Measurements from ENCODE around the gene CXCL9.
A peak's percentile ranks its signal among the peaks of the same experiment; 100 is the strongest.
"Not testable (repeated sequence)": the region's sequence is repeated elsewhere in the genome, so short reads cannot be mapped to it uniquely, and the experiment has no call there.

CXCL9 gene

DNA sequence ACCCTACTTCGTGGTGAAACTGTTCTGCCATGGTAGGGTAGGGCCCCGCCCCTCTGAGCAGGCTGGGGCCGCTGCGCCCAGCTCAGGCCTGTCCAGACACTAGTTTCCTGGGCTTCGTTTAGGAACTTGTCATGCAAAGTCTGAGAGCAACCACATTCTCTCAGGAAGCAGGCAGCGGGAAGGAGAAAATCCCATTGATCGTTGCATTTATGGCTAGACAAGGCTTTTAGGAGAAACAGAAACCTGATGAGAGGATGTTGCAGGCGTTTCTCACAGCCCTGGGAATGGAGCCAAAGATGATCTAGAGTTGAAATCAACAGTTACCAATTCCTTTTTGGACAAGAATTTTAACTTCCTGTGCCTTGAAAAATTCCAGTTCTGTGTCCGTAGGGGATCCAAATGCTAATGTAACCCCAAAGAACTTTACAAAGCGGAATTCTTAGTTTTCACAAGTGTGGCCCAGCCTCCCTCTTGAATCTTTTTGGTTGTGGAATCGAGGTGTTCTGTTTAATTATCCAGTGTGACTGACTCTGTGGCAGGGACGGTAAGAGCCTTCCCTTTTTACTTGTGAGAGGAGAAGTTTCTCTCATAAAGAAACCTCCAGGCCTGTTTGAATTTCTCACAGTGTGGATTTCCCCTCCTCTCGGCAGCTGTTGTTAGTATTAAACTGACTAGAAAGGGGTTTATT lies 4.5 kb upstream of the CXCL9 start:
- no peak for DNase-seq (ENCODE audit: low spot score)

DNA sequence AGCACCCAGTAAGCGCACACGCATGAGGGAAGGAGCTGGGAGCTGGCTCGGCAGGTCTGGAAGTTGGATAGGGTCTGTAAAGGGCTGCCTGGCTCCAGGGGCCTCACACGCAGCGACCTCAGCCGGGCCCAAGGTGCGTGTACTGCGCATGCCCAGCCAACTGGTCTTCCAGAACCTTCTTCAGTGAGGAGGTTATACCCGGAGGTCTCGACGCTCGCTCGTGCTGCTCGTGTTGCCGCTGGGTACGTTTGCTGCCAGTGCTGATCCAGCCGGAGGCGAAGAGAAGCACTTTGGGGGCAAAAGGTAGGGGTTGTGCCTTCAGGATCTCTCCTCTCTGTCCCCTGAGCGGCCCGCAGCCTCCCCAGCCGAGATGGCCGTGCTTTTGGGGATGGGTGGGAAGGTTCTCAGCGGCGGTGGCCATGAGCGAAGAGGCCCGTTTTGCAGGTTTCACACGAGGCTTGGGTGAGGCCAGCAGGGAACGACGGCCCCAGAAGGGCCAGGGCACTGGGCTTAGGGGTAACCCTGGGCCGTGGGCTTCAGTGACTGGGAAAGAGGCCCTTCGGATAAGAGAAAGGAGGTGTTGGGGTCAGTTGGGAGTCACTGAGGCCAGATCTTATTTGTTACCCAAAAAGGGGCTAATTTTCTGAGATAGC lies 3.8 kb upstream of the CXCL9 start:
- no peak for DNase-seq (ENCODE audit: low spot score)

DNA sequence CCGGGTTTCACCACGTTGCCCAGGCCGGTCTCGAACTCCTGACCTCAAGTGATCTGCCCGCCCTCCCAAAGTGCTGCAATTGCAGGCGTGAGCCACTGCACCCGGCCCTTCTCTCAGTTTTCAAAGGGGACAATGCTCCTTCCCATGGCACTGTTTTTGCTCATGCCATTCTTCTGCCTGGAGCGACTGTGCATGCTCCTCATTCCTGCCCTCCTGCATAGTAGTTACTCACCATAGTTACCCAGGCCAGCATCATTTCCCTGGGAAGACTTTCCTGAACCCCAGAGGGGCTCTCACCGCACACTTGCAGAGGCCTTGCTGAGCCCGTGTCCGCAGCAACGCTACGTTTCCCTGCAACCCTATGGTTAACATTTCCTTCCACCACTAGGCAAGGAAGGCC lies 3.3 kb upstream of the CXCL9 start:
- no peak for DNase-seq (ENCODE audit: low spot score)

DNA sequence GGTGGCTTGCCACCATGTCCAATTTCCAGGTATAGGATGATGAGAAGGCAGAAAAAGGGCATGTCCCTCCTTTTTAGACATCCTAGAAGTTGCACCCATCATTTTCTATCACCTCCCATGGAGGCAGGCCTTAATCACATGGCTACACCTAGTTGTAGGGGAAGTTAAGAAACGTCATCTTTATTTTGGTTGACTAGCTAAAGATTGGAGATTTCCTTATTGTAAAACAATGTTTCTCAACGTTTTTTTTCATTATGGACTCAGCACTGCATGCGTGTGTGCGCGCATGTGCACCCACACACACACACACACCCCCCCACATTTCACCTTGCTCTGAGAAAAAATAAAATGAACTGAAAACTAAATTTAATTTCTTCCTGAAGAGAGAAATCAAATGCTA lies 2.0 kb upstream of the CXCL9 start:
- no peak for DNase-seq (ENCODE audit: low spot score)

DNA sequence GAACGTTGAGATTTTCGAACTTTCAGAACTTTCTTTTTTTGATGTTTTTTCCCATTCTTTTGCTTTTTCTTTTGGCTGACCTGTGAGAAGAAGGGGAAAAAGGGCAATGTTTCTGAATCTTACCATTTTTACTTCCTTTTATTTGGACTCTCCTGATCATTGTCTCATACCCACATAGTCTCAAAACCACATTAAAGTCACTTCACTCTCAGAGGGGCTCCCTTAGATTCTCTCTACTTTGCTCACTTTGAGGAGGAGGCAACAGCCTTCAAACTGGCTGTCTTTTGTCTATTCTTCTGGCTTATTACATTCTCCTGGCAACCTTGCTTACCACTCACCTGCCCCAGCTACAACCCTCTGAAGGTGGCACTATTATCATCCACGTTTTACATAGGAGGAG lies 3.7 kb downstream of the CXCL9 start:
- DNase-seq (ENCODE audit: low spot score): no peak

DNA sequence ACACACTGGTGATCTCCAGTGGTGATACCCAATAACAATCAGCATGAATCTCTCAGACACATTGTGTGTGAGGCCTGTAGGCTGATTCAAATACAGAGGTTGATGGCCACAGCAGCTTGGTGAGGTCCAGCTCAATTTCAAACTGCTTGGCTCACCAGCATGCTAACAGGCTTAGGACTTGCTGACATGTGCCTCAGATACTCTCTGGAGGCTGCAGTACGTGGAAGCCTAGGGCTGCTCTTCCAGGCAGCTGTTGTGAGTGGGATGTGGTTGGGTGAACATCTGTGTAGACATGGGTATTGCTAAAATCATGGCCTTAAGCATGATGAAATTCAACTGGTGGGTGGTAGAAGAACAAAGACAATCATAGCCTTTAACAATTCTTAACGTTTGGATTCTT lies 4.3 kb downstream of the CXCL9 start:
- DNase-seq (ENCODE audit: low spot score): no peak

DNA sequence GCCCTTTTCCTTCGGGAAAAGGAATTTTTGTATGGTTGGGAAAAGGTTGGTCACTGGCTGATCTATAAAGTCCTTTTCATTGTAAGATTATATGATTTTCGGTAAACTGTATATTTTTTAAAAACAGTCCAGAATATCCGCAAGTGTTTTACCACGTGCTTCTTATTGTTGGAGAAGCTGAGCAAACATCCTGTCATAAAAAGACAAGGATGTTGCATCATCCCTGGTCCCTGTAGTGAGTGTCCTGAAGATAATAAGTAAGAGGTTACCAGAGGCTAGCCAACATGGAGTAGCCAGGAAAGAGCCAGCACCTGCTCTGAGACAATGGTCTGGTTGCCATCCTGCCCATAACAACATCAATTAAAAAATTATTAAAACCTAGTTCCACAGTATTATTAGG lies 5.1 kb downstream of the CXCL9 start:
- DNase-seq (ENCODE audit: low spot score): no peak

DNA sequence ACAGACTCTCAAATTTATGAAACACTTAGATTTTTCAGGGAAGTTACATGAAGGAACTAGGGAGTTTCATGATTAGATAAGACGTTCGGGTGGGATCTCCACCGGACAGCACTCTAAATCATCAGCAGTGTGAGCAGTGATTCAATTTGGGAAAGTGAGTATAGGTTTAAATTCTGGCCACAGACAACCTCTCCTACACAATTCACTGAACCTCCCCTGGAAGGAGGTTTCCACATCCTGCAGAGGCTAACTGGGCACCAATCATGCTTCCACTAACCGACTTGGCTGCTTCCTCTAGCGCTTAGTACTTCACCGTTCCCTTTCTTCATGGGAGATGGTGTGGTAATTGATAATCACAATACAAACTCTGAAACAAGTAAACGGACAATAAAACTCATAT lies 5.6 kb downstream of the CXCL9 start:
- DNase-seq (ENCODE audit: low spot score): no peak

DNA sequence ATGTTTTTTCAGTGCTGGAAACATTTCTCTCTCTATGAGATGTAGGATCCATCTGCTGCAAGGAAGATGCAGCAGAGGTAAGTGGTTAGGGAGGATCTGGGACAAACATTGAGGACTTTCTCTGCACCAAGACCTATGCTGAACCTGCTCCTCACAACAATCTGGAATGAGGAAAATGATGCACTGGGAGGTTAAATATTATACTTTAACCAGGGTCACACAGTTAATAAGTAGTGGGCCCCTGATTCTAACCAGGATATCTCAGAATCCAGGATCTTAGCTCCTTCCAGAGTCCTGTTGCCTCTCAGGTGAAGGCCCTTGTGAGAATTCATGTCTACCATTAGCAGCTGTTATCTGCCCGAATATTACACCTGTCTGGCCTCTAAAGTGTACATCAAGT lies 7.0 kb downstream of the CXCL9 start:
- no peak for DNase-seq (ENCODE audit: low spot score)

DNA sequence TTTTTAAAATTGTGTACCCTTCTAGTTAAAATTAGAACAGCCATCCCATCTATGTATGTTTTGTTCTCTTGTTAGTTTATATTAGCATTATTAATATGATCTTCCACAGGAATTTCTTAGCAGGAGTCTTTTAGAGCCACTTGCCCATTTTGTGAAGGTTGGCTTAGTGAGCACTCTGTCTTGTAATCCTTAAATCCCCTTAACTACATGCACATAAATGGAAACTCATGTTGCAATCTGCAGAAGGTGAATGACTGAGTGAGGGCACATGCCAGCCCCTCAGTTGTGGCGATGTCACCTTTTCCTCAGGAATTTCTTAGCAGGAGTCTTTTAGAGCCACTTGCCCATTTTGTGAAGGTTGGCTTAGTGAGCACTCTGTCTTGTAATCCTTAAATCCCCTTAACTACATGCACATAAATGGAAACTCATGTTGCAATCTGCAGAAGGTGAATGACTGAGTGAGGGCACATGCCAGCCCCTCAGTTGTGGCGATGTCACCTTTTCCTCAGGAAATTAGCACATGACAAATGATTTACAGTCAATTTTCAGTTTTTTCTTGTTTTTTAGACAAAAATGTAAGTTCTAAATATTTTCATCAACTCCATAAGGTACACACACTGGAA lies 8.7 kb downstream of the CXCL9 start:
- DNase-seq (ENCODE audit: low spot score): not testable (repeated sequence)

DNA sequence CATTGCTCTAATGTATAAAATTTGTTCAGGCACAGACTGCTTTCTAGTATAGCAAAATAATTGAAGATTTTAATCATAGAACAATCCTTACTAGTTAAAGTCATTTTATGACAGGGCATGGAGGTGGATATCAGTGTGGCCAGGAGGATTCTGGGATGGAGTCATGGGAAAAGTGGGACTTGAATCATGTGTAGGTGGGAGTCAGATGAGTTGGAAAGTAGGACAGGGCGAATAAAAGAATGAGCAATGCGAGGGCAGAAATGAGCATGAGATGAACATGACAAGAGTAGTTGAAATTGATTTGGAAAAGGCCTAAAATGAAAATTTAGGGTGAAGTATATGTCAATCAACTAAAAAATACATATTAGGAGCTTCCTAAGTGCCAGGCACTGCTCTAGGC lies 9.4 kb downstream of the CXCL9 start:
- no peak for DNase-seq (ENCODE audit: low spot score)

DNA sequence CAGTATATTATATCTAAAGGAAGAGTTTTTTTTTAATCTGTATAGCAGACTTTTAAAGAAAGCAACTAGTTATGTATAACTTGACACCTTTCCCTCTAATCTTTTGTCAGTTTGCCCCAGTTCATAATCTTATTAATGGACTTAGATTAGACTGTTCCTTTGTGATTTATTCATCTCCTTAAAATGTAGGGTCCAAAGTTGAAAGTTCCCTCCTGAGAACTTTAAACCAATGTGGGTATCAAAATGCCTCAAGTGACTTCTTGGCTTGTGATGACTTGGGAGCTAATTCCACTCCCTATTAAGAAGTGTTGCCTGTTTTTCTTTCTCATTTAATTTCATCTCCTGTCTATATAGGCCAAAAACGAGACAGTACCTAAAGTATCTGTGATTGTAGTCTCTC lies 10.2 kb downstream of the CXCL9 start:
- no peak for DNase-seq (ENCODE audit: low spot score)

DNA sequence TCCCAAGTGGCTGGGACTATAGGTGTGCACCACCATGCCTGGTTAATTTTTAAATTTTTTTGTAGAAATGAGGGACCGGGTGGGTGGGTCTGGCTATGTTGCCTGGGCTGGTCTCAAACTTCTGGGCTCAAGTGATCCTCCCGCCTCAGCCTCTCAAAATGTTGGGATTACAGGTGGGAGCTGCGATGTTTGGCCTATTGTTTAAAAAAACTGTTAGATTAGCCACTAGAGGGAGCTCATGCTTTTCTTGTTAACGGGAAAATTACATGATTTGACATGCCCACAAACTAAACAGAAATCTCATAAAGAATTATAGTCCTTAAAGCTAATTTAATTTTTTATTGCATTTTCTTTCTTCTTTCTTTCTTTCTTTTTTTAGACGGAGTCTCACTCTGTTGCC lies 11.6 kb downstream of the CXCL9 start:
- peak; percentile 66 for DNase-seq (ENCODE audit: low spot score)

DNA sequence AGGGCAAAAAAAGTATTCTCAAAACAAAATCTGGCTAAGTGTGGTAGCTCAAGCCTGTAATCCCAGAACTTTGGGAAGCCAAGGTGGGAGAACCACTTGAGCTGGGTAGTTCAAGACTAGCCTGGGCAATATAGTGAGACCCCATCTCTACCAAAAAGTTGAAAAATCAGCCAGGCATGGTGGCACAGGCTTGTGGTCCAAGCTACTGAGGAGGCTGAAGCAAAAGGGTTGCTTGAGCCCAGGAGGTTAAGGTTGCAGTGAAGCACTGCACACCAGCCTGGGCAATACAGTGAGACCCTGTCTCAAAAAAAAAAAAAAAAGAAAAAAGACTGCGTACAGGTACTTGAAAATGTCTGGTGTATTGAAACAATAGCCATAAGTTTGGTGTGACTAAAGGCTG lies 14.8 kb downstream of the CXCL9 start:
- DNase-seq (ENCODE audit: low spot score): no peak

DNA sequence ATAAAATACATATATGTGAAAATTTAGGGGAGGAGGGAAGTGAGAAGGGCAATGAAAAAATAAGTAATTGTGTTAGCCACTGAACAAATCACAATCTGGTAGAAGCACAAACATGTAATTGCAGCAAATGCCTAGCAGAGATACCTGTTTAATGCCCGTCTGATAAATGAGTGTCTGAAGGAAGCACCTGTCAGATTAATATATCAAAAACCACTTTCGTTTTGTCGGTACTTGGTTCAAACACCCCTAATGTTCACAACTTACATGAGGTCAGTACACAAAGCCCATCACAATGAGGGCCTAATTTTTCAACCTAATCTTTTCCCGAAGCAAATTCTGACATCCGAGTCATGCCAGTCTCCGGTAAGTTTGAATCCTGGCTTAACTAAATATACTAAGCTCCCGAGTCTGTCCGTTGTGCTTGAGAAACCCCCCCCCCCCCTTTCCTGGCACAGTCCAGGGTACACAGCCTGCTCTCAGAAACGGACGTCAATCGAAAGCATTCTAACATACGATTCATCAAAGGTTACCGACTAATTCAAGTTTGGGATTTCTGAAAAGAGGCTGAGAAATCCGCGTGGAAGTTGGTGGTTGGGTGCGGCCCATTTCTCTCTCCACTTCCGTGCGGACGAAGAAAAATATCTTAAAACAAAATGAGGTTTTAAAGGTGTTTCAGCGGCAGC lies 17.3 kb downstream of the CXCL9 start:
- no peak for DNase-seq (ENCODE audit: low spot score)

DNA sequence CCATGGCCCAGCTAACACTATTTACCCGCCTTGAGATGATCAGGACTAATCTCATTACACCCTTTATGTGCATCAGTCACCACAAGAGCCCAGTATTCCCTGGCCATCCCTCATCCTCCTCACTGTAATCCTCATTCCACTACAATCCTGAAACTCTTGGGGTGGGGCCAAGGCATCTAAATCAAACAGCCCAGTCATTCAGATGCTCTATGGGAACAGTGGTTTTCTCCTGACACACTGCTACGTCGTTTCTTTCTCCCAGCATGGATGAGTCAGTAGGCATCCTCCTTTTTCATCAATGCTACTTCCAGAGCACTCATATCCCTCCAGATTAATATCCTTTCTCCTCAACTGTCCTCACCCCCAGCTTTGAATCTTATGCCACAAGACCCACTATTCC lies 22.2 kb downstream of the CXCL9 start:
- DNase-seq (ENCODE audit: low spot score): no peak

DNA sequence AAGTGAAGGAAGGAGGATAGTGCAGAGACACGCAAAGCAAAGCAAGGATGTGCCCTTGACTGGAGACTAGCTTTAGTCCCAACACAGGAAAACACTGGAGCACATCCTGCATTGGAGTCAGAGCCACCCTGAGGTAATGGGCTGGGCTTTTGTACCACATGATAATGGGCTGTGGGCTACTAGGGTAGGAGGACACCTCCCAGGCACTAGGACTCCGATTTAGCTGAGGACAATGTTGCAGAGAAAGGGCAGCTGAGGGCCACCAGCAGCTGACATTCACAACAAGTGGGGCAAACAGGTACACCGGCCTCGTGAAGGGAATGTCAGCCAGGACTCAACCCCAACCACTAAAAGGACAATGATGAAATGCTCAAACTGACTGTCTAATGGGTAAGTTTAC lies 26.7 kb downstream of the CXCL9 start:
- no peak for DNase-seq (ENCODE audit: low spot score)

DNA sequence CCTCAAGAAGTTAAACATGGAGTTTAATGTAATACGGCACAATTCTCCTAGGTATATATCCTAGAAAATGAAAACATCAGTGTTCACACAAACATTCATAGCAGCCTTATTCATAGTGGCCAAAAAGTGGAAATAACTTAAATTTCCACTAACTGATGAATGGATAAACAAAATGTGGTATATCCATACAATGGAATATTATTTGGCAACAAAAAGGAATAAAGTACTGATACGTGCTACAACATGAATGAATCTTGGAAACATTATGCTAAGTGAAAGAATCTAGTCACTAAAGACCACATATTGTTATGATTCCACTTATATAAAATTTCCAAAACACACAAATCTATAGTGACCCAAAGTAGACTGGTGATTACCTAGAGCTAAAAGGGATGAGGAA lies 31.1 kb downstream of the CXCL9 start:
- no peak for DNase-seq (ENCODE audit: low spot score)

DNA sequence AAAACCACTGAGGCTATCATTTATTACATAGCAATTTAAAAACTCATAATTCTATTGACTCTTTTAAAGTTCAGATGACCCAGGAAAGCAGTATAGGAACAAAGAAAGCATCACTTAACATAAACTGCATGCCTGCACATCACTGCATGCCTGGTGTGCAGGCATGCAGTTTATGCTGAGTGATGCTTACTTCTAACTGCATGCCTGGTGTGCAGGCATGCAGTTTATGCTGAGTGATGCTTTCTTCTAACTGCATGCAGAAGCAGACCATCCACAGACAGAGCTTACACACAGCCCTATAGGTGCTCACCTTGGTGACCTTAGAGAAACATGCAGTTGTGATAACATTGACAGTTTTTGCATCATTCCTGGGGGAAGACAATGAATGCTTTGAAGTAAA lies 33.5 kb downstream of the CXCL9 start:
- DNase-seq (ENCODE audit: low spot score): no peak

DNA sequence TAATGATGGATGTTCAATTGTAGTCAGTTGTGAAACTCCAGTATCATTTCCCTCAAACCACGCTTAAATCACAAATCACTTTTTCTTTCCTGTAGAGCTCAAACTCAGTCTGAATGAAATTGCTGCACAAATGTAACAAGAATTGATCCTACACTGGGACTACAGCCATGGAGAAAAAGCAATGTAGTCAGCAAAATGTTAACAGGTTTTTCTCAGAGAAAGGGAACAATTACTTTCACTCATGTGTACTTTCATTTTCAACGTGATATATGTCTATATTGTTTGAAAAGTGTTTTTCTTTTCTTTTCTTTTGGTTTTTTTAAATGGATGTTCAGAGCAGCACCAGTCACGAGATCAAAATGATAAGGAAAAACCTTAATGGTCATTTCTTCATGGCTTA lies 39.2 kb downstream of the CXCL9 start:
- no peak for DNase-seq (ENCODE audit: low spot score)

DNA sequence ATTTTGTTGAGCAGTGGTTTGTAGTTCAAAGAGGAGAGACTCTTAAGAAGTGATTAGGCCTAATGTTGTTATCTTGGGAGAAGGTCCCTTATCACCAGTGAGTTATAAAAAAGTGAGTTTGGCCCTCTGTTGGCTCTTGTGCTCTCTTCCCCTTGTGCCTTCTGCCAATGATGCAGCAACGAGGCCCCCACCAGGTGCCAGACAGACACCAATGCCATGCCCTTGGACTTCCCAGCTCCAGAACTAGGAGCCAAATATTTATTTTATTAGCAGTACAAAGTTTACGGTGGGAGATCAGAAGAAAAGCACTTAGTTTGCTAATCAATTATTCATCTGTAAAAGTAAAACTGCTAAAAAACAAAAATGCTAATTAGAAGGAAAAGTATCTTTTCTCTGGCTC lies 43.8 kb downstream of the CXCL9 start:
- DNase-seq (ENCODE audit: low spot score): no peak

DNA sequence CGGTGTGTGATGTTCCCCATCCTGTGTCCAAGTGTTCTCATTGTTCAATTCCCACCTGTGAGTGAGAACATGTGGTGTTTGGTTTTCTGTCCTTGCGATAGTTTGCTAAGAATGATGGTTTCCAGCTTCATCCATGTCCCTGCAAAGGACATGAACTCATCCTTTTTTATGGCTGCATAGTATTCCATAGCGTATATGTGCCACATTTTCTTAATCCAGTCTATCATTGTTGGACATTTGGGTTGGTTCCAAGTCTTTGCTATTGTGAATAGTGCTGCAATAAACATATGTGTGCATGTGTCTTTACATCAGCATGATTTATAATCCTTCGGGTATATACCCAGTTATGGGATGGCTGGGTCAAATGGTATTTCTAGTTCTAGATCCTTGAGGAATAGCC lies 45.2 kb downstream of the CXCL9 start:
- DNase-seq (ENCODE audit: low spot score): not testable (repeated sequence)

DNA sequence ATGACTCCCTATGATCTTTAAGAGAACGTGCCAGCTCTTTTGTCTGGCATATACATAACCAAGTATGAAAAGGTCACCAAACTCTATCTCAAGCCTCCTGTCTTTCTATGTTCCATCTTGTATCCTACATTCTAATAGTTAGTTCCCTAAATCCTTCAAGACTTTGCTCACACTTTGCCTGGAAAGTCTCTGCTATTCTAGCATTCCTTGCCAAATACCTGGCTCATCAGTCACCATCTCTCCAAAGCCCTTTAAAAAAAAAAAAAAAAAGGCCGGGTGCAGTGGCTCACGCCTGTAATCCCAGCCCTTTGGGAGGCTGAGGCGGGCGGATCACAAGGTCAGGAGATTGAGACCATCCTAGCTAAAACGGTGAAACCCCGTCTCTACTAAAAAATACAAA lies 48.8 kb downstream of the CXCL9 start:
- DNase-seq (ENCODE audit: low spot score): not testable (repeated sequence)
